Fibroblast of skin of scalp (primary cell): ENCODE results near the gene SARS1.
A peak's percentile ranks its signal among the peaks of the same experiment; 100 is the strongest.

Experiments used
- DNase-seq: peaks from one replicate; pipeline ENCODE4 v3.0.0-alpha.2; 2013

Gene SARS1

GRCh38 chr1:109263597-109264378 lies 50.1 kb downstream of the SARS1 start:
- DNase-seq: peak; percentile 76

- no peak for DNase-seq
Measured at GRCh38 chr1:109264379-109264755, 50.6 kb downstream of the SARS1 start.

DNA sequence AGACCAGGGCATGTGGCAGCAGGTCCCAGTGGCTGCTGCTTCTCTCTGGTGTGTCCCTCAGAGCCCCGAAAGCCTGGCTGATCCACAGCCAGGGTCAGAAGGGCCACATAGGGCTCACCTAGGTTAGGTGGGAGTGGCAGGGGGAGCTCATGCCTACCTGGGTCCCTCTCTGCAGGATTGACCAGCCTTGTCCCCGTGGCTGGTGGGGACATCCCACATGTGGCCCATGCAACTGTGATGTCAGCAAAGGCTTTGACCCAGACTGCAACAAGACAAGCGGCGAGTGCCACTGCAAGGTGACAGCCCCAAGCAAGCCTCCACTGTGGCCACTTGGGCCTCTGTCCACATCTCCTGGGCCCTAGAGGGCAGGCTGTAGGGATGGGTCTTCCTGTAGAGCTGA lies 51.3 kb downstream of the SARS1 start:
- DNase-seq: no peak

GRCh38 chr1:109265741-109266330 lies 52.1 kb downstream of the SARS1 start:
- DNase-seq: no peak

GRCh38 chr1:109266965-109267364 lies 53.2 kb downstream of the SARS1 start:
- DNase-seq: peak; percentile 64

- no peak for DNase-seq
Measured at GRCh38 chr1:109267743-109268300, 54.1 kb downstream of the SARS1 start.

DNA sequence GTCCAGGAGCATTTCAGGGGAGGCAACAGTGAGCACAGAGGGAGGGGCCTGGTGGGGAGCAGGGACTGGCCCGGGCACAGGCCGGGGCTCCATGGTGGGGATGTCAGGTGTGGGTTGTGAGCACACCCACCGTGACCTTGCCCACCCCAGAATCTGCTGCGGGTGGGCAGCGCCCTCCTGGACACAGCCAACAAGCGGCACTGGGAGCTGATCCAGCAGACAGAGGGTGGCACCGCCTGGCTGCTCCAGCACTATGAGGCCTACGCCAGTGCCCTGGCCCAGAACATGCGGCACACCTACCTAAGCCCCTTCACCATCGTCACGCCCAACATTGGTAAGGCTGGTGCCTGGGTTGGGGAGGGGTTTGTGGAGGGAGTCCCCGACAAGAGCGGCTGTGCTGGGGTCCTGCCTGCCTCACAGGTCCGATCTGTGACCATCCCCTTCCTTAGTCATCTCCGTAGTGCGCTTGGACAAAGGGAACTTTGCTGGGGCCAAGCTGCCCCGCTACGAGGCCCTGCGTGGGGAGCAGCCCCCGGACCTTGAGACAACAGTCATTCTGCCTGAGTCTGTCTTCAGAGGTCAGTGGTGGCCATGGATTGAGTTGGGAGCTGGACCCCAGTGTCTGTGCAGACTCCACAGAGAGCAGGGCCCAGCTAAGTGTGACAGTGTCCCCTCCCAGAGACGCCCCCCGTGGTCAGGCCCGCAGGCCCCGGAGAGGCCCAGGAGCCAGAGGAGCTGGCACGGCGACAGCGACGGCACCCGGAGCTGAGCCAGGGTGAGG lies 54.9 kb downstream of the SARS1 start:
- DNase-seq: no peak

GRCh38 chr1:109269212-109269980 lies 55.7 kb downstream of the SARS1 start:
- DNase-seq: no peak

- no peak for DNase-seq
Measured at GRCh38 chr1:109269981-109270622, 56.4 kb downstream of the SARS1 start.

DNA sequence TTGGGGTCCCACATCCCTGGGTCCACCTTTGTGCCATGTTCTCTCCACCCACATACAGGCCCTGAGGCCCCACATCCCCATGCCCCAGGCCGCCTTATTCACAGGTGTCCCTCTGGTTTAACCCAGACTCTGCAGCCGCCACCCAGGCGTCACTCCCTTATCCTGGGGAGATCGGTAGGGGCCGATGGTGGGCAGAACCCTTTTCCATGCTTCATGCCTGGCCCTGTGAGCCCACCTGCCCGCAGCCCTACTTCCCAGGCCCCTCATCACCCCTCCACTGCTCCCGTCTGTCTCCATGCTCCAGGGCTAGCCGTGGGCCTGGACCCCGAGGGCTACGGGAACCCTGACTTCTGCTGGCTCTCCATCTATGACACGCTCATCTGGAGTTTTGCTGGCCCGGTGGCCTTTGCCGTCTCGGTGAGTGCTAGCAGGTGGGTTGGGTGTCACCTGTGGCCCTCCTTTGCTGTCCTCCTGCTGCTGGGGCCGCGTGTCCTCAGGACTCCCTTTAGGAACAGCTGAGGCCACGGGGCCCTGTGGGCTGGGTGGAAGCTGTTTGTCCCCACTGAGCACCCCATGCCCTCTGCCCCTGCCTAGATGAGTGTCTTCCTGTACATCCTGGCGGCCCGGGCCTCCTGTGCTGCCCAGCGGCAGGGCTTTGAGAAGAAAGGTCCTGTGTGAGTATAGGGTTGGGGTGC lies 57.1 kb downstream of the SARS1 start:
- DNase-seq: no peak

- DNase-seq: no peak
Measured at GRCh38 chr1:109271458-109271857, 57.7 kb downstream of the SARS1 start.

DNA sequence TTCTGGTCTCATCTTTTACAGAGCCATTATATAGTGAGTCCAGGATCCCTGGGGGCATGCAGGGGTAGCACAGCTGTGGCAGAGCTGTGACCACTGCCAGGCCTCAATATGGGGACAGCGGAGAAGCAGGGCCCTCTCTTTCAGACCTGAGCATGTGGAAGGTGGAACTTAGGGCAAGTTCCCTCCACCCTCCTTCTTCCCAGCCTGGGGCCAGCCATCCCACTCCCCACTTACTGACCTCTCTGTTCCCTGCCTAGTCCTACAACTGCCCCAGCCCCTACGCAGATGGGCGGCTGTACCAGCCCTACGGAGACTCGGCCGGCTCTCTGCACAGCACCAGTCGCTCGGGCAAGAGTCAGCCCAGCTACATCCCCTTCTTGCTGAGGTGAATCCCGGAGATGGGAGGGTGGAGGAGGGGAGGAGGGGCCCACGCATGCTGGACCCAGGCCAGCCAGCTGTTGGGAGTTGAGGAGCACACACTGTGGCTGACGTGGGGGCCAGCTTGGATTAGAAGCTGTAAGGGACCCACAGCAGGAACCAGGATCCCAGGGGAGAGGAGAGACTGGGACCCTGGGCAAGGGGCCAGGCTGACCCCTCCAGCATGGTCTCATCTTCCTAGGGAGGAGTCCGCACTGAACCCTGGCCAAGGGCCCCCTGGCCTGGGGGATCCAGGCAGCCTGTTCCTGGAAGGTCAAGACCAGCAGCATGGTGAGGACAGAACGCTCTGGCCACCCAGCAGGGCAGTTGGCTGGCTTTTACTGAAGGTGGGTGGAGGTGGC lies 58.5 kb downstream of the SARS1 start:
- no peak for DNase-seq

- DNase-seq: no peak
Measured at GRCh38 chr1:109272831-109273547, 59.3 kb downstream of the SARS1 start.

GRCh38 chr1:109273570-109274288 lies 60.0 kb downstream of the SARS1 start:
- no peak for DNase-seq

GRCh38 chr1:109274533-109275476 lies 61.1 kb downstream of the SARS1 start:
- DNase-seq: peak; percentile 54

- peak; percentile 66 for DNase-seq
Measured at GRCh38 chr1:109275706-109276345, 62.1 kb downstream of the SARS1 start.
